Subcutaneous abdominal adipose tissue (tissue), 5 donors: ENCODE results near the gene SRM.
"Not testable (repeated sequence)": the region's sequence is repeated elsewhere in the genome, so short reads cannot be mapped to it uniquely, and the experiment has no call there.

Experiments
- H3K27ac ChIP-seq: one replicate; pipeline ENCODE4 v1.7.0; 2013; ENCODE audit warnings: low read depth, mild to moderate bottlenecking, inconsistent platforms, low read length, moderate library complexity
- H3K27me3 ChIP-seq, 5 donors: one replicate each; pipeline ENCODE4 v1.7.0; 2013; ENCODE audit warnings: low read length in 5 of 5, inconsistent platforms in 1 of 5; ENCODE audit not compliant: control insufficient read depth in 5 of 5, insufficient read depth in 4 of 5
- H3K36me3 ChIP-seq, 5 donors: one replicate each; pipeline ENCODE4 v1.7.0; 2013; ENCODE audit warnings: low read length in 5 of 5; ENCODE audit not compliant: control insufficient read depth in 5 of 5, insufficient read depth in 5 of 5
- H3K4me1 ChIP-seq, 5 donors: one replicate each; pipeline ENCODE4 v1.7.0; 2013; ENCODE audit warnings: low read length in 5 of 5, mild to moderate bottlenecking in 3 of 5, moderate library complexity in 1 of 5; ENCODE audit not compliant: control insufficient read depth in 5 of 5, insufficient read depth in 5 of 5
- H3K4me3 ChIP-seq, 5 donors: one replicate each; pipeline ENCODE4 v1.7.0; 2013; ENCODE audit warnings: low read length in 5 of 5, low read depth in 1 of 5
- H3K9ac ChIP-seq, 5 donors: one replicate each; pipeline ENCODE4 v1.7.0; 2013; ENCODE audit warnings: low read length in 5 of 5, mild to moderate bottlenecking in 4 of 5, moderate library complexity in 3 of 5
- H3K9me3 ChIP-seq, 5 donors: one replicate each; pipeline ENCODE4 v1.7.0; 2013; ENCODE audit warnings: low read length in 5 of 5; ENCODE audit not compliant: control insufficient read depth in 5 of 5
- donor health status: healthy.
- donor health status: healthy.
- donor health status: healthy.
- donor health status: healthy.
- donor health status: healthy.

Gene SRM

DNA sequence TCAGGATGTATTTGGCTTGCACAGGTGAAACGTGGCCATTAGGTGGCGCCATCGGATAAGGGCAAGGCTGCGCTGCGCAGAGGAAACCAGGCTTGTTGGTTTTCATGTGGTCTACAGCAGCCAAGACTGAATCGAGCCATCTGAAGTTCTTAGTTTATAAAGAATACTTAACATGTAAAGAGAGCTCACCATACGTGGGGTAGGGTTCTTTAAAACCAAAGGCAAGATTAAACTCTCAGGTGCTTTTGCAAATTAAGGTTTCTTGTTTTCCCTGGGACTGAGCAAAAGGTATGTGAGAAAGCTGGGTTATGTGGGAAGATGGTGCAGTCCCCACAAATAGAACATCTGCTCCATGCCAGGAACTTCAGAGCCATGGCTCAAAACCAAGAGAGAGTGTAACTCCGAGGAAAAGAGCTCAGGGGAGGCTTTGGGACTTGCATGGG lies 22.1 kb downstream of the SRM start:
- H3K4me1 ChIP-seq = no peaks in the 10 kb centered on the region
- H3K9me3 ChIP-seq = no peaks in the 10 kb centered on the region
- H3K4me3 ChIP-seq = no peak overlapping the region
- H3K27me3 ChIP-seq = peaks cover 0 to 11% (median 4%) of the 10 kb centered on the region in 5 donors
- H3K9ac ChIP-seq = no peak overlapping the region
- no peak overlapping the region for H3K27ac ChIP-seq
- no peaks in the 10 kb centered on the region for H3K36me3 ChIP-seq

DNA sequence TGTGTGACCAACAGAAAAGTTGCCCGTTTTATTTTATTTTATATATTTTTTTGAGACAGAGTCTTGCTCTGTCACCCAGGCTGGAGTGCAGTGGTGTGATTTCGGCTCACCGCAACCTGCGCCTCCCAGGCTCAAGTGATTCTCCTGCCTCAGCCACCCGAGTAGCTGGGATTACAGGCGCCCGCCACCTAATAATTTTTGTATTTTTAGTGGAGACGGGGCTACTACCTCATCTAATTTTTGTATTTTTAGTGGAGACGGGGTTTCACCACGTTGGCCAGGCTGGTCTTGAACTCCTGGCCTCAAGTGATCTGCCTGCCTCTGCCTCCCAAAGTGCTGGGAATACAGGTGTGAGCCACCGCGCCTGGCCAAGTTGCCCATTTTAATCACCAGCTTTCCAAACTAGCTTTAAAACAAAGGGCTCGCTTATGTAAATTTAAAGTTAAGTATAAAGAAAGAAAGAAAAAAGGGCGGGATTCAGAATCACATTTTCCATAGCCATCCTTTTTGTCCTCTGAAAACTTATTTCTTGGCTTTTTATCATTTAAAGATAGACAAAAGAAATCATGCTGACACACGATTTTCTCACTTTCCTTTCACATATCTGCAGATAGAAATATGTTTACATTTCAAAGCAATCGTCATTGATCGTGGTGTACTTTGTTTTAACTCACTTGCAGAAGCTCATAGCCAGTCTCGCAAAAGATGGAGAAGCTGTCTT lies 22.6 kb downstream of the SRM start:
- not testable (repeated sequence) for H3K36me3 ChIP-seq, H3K9ac ChIP-seq, H3K4me3 ChIP-seq, H3K27ac ChIP-seq, H3K9me3 ChIP-seq, H3K4me1 ChIP-seq
- H3K27me3 ChIP-seq = peaks cover 0 to 11% (median 4%) of the 10 kb centered on the region in 5 donors

- no peaks in the 10 kb centered on the region for H3K27me3 ChIP-seq
Measured at GRCh38 chr1:11031624-11032262, 28.1 kb downstream of the SRM start.

GRCh38 chr1:11030865-11031264 lies 29.0 kb downstream of the SRM start:
- no peak overlapping the region for H3K9ac ChIP-seq
- no peak overlapping the region for H3K4me3 ChIP-seq
- H3K9me3 ChIP-seq = no peaks in the 10 kb centered on the region
- H3K4me1 ChIP-seq = peaks cover 0 to 4% (median 0%) of the 10 kb centered on the region in 5 donors
- H3K27ac ChIP-seq = no peak overlapping the region
- H3K27me3 ChIP-seq = no peaks in the 10 kb centered on the region
- H3K36me3 ChIP-seq = peaks cover 21 to 33% (median 26%) of the 10 kb centered on the region in 5 donors

More at GRCh38 chr1:11031624-11032262, 28.1 kb downstream of the SRM start:
- no peaks in the 10 kb centered on the region for H3K4me1 ChIP-seq
- H3K27ac ChIP-seq = no peak overlapping the region
- H3K36me3 ChIP-seq = peaks cover 12 to 24% (median 17%) of the 10 kb centered on the region in 5 donors
- H3K4me3 ChIP-seq = no peak overlapping the region
- H3K9ac ChIP-seq = no peak overlapping the region
- H3K9me3 ChIP-seq = no peaks in the 10 kb centered on the region

- peaks cover 0 to 4% (median 0%) of the 10 kb centered on the region in 5 donors for H3K4me1 ChIP-seq
- H3K36me3 ChIP-seq = peaks cover 46 to 59% (median 53%) of the 10 kb centered on the region in 5 donors
- no peaks in the 10 kb centered on the region for H3K27me3 ChIP-seq
Measured at GRCh38 chr1:11028018-11028417, 31.8 kb downstream of the SRM start.

GRCh38 chr1:11027316-11027715 lies 32.5 kb downstream of the SRM start:
- H3K27ac ChIP-seq = no peak overlapping the region
- no peak overlapping the region for H3K4me3 ChIP-seq
- no peak overlapping the region for H3K9ac ChIP-seq
- H3K36me3 ChIP-seq = peaks cover 50 to 66% (median 56%) of the 10 kb centered on the region in 5 donors
- no peaks in the 10 kb centered on the region for H3K27me3 ChIP-seq
- no peaks in the 10 kb centered on the region for H3K9me3 ChIP-seq
- H3K4me1 ChIP-seq = peaks cover 0 to 4% (median 0%) of the 10 kb centered on the region in 5 donors

More at GRCh38 chr1:11028018-11028417, 31.8 kb downstream of the SRM start:
- no peak overlapping the region for H3K27ac ChIP-seq
- no peak overlapping the region for H3K4me3 ChIP-seq
- no peak overlapping the region for H3K9ac ChIP-seq
- no peaks in the 10 kb centered on the region for H3K9me3 ChIP-seq

DNA sequence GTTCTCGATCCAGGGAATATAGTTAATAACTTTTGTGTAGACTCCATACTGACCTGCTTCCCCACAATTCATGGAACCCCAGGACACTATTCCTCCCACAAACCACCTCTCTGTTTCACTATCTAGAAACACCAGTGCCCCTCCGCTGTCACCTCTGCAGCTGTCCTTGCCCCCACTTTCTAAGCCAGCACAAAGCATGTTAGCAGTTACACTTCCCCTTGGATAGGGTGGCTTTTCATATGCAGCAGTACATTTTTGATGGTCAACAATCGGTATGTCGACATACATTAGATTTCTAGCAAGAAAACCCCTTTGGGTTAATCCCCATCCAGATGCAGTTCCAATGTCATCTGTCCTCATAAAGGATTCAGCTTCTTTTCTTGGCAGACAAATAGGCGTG lies 32.9 kb downstream of the SRM start:
- Histone ChIP-seq H3K27me3 (no peaks in the 10 kb centered on the region), H3K27ac (no peak overlapping the region), H3K36me3 (peaks cover 50 to 70% (median 60%) of the 10 kb centered on the region in 5 donors), H3K4me3 (no peak overlapping the region), H3K9ac (no peak overlapping the region), H3K9me3 (no peaks in the 10 kb centered on the region), H3K4me1 (peaks cover 0 to 4% (median 0%) of the 10 kb centered on the region in 5 donors)

DNA sequence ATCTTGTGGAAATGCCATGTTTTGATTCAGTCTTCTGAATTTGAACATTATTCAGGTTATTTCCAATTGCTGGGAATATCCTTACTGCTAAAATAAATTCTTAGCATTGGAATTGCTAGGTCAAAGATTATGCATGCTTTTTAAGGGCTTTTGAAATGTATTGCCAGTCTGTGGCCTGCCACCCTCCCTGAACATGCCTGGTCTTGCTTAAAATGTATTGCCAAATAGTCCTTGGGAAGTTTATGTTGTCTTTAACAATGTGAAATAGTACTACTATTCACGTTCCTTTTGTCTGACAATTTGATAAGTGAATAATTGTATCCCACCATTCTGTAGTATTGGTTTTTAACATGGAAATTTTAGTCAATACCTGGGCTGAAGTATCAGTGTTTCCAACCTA lies 33.8 kb downstream of the SRM start:
- H3K9ac ChIP-seq = no peak overlapping the region
- H3K4me3 ChIP-seq = no peak overlapping the region
- no peaks in the 10 kb centered on the region for H3K27me3 ChIP-seq
- peaks cover 0 to 4% (median 0%) of the 10 kb centered on the region in 5 donors for H3K4me1 ChIP-seq
- H3K36me3 ChIP-seq = peaks cover 50 to 78% (median 68%) of the 10 kb centered on the region in 5 donors
- no peaks in the 10 kb centered on the region for H3K9me3 ChIP-seq
- no peak overlapping the region for H3K27ac ChIP-seq

DNA sequence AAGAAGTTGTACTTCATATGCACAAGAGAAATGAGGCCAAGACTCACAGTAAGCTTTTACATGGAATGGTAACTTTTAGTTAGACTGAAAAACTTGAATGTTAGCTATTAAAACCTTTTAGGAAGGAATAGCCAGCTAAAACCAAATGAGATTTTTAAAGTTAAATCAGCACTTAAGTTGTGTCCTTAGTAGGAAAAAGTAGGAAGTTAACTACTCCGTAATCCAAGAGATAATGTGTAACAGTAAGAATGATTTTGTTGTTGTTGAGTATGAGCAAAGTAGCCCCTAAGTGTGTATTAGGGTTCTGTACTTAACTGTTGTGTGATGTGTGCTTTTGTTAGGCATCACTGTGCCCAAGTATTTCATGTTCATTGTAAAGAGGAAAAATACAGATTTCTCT lies 34.2 kb downstream of the SRM start:
- Histone ChIP-seq H3K4me1 (peaks cover 0 to 4% (median 0%) of the 10 kb centered on the region in 5 donors), H3K27me3 (no peaks in the 10 kb centered on the region), H3K9me3 (no peaks in the 10 kb centered on the region), H3K9ac (no peak overlapping the region), H3K27ac (no peak overlapping the region), H3K4me3 (no peak overlapping the region), H3K36me3 (peaks cover 52 to 79% (median 71%) of the 10 kb centered on the region in 5 donors)

GRCh38 chr1:11024874-11025203 lies 35.0 kb downstream of the SRM start:
- H3K9me3 ChIP-seq = no peaks in the 10 kb centered on the region
- H3K9ac ChIP-seq = no peak overlapping the region
- no peak overlapping the region for H3K27ac ChIP-seq
- peaks cover 50 to 79% (median 71%) of the 10 kb centered on the region in 5 donors for H3K36me3 ChIP-seq
- H3K4me1 ChIP-seq = peaks cover 0 to 4% (median 0%) of the 10 kb centered on the region in 5 donors
- no peak overlapping the region for H3K4me3 ChIP-seq
- H3K27me3 ChIP-seq = no peaks in the 10 kb centered on the region
